Muscle of back (tissue), 11 donors: Measurements from ENCODE around the gene OPRD1. TPM values are rescaled to one million over a fixed set of nuclear protein-coding genes. Genes with fewer than 3 reads are reported as not detected.

Source experiments
- DNase-seq, 3 donors: peaks; one replicate each; pipeline versions ENCODE4 v3.0.0 to v3.0.0-alpha.2; 2013
- polyA plus RNA-seq, 10 donors: library from polyadenylated mRNA; unstranded; fragments of 120-200 nt; gene quantifications; one replicate each; pipeline ENCODE4 v1.2.1, GENCODE V29; 2013; ENCODE audit not compliant: insufficient read length in 10 of 10

The OPRD1 gene
- polyA plus RNA-seq, 10 donors, result 0.17 to 0.74 (median 0.39) TPM

GRCh38 chr1:28883242-28883616 is 71.3 kb downstream of the OPRD1 start:
- no peak for DNase-seq

DNA sequence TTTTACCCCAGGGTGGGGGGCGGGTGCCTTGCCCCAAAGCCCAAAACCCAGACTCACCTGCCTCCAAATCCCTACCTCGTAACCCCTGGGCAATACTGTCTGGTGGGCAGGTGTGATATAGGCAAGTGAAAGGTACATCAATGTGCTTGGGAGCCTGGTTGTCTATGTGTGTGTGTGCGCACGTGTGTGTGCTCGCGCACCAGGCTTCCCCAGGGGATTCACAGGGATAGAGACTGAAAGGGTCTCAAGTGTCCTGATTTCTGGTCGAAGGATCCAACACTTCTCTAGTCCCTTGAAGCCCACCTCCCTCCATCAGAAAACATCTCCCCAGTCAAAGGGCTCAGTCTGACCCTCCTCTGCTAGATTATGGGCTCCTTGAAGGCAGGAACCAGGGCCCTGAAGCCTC is 73.5 kb downstream of the OPRD1 start:
- DNase-seq, result no peak

GRCh38 chr1:28885977-28886730 is 74.2 kb downstream of the OPRD1 start:
- peak in 1 of 3 donors; percentile 23 for DNase-seq

DNA sequence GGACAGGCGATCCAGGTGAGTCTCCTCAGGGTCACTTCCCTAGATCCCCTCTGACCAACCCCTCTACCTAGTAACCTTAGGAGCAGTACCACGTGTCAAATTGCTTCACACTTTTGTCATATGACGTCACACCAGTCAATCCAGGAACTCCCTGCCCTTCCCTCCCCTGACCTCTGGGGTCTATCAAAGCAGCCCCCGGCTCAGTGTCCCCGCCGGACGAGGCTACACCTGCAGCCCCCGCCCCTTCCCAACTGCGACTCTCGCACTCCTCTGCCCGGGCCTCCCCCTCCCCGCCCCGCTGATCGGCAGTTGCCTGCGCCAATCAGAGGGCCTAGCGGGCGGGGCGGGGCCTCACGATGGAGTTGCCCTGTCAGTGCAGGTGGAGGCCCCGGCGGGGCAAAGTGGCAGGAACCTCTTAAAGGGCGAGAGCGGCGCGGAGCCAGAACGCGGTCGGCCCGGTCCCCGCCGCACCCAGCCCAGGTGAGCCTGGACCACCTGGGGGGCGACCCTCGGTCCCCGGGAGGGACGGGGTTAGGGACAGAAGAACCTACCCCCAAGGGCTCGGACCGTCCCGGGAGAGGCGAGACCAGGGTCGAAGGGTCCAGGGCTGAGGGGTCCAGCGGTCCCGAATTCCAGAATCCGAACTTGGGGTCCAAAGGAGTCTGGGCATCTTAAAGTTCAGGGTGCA is 74.9 kb downstream of the OPRD1 start:
- peak; percentile 59 to 80 (median 62) for DNase-seq

GRCh38 chr1:28887419-28887834 is 75.5 kb downstream of the OPRD1 start:
- DNase-seq, result no peak

- DNase-seq, result peak in 1 of 3 donors; percentile 57
These were observed 76.1 kb downstream of the OPRD1 start for GRCh38 chr1:28887835-28888682.

- no peak for DNase-seq
These were observed 76.9 kb downstream of the OPRD1 start for GRCh38 chr1:28888915-28889314.

DNA sequence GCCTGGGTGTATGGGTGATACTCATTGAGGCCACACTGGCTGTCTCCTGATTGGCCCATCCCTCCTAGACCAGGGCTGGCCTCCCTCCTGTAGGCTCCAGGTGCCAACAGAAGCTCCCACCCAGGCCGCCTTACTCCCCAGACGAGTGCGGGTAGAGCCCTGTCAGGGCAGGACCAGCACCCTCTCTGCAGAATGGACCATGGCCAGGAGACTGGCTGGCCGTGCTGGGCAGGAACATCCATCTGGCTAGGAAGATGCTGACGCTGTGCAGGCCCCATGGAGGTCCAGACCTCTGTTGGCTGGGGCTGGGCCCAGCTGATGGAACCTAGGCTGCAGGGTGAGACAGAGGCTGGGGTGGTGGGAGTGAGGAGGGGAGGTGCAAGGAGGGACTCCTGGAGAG is 77.4 kb downstream of the OPRD1 start:
- DNase-seq, result no peak

- no peak for DNase-seq
These were observed 78.5 kb downstream of the OPRD1 start for GRCh38 chr1:28890435-28890834.

DNA sequence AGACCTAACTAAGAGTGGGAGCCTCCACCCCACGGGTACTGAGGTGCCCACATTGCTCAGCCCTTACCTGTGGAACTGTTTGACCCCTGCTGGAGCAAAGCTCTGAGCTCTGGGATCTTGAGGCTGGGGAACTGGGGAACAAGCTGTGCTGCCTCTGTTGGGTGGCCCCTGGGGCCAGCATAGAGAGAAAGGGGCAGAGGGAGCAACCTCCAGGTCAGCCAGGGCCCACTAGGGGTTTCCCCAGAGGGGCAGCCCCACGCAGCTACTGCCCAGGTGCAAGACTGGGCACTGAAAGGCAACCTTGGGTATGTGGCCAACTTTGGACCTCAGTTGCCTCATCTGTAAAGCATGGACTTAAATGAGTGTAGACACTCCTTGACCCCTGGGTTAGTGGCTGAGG is 78.9 kb downstream of the OPRD1 start:
- no peak for DNase-seq

DNA sequence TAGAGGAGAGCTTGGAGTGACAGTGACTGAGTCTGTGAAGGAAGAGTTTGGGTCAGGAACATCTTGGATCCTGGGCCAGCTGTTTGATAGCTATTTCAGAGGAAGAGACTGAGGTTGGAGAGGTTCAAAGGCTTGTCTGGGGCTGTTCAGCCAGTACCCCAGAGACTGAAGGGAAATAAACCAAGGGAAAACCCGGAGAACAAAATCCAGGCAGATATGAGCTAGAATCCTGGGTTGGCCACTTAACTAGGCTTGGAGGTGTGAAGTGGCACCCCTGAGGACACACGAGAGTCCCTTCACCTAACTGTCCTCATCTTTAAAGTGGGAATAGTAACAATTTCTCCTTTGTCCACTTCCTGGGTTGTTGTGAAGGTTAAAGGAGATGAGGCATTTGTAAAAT is 79.3 kb downstream of the OPRD1 start:
- no peak for DNase-seq

DNA sequence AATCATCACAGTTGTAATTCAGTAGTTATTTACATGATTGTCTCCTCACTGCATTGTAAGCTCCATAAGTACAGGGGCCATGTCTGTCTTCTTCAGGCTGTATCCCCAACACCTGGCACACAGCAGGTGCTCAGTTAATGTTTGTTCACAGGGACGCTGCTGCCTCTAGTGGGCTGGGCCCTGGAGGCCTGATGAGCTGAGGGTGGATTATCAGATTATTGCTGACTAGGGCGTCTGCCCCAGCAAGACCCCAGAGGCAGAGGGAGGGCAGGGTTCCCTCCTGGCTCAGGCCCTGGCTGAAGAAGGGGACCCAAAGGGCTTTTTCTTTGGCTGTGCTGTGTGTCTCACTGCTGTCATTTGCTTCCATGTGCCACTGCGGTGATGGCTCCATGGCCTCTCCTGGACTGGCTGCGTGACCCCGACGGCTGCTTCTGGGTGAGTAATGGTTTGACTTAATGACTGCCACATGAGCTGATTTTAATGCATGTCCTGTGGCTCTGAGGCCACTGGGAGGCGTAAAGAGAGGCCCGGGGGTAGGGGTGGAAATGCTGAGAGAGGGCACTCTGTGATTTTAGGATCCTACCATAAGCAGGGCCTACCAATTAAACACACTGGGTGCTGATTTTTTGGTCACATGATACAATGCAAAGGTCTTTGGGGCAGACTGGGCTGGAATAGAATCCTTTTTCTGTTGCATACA is 81.6 kb downstream of the OPRD1 start:
- DNase-seq, result no peak

- DNase-seq, result no peak
These were observed 82.8 kb downstream of the OPRD1 start for GRCh38 chr1:28894785-28895184.

DNA sequence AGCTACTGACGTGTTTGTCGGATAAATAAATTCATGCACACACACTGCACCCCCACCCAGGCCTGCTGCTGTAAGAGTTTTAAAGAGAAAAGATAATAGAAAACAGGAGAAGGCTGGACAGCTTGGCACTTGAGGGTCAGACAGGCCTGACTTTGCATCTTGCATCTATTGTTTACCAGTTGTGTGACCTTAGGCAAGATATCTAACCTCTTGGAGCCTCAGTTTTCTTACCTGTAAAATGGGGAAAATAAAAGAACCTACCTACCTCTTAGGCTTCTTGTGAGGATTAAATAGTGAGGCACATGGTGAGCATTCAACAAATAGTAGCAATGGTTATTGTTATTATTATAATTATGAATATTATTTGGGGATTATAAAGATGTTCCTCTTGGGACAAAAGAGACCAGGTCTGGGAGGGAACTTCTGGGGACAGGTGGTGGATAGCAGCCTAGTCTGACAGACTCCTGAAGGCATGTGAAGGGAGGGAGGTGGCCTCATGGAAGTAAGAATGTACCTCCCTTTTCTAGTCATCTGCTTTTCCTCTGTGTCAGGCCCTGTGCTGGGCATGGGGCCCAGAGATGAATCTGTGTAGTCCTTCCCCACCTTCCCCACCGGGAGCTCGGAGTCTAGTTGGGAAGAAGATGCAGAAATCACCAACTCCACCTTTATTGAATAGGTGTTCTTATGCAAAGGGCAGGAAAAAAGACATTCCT is 84.1 kb downstream of the OPRD1 start:
- DNase-seq, result no peak

GRCh38 chr1:28896609-28896986 is 84.6 kb downstream of the OPRD1 start:
- no peak for DNase-seq

DNA sequence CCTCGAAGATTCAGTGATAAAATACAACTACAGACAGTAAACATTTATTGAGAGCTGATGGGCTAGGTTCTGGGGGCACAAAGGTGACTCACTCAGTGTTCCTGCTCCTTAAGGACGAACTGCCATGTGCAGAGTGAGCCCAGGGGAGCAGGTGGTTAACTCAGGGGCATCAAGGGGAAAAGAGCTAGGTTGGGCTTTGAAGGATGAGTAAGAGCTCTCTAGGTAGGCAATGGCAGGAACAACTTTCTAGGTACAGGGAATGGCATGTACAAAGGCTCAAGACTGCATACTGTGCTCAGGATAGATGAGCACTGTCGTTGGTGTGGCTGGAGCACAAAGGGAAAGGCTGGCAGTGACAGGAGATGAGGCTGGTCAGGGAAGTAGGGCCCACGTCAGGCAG is 85.8 kb downstream of the OPRD1 start:
- DNase-seq, result no peak

- no peak for DNase-seq
These were observed 86.5 kb downstream of the OPRD1 start for GRCh38 chr1:28898405-28898881.

DNA sequence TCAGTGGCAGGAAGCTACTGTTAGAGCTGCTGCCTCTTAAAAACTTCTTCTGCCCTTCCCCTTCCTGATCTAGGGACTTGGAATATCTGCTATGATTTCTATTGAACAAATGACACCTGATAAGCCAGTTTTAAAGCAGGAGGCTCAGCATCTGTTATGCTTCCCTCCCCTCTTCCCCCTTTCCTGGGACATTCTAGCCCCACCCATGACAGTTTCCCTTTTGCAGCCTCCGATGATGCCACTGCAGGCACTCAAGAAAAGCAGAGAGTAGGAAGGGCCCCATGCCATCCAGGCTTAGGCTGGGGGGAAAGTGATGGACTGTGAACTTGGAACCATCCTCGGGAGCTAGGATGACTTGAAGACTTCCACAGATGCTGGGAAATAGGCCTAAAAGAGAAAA is 87.3 kb downstream of the OPRD1 start:
- no peak for DNase-seq

- DNase-seq, result no peak
These were observed 88.6 kb downstream of the OPRD1 start for GRCh38 chr1:28900562-28900961.

GRCh38 chr1:28902738-28903137 is 90.8 kb downstream of the OPRD1 start:
- DNase-seq, result no peak
